Vagina (tissue), 2 donors: Measurements from ENCODE around the gene ODAPH. TPM values are rescaled to one million over a fixed set of nuclear protein-coding genes. Genes with fewer than 3 reads are reported as not detected.
A peak's percentile ranks its signal among the peaks of the same experiment; 100 is the strongest.
"Not testable (repeated sequence)": the region's sequence is repeated elsewhere in the genome, so short reads cannot be mapped to it uniquely, and the experiment has no call there.

Experiments
- DNase-seq, 2 donors: peaks; one replicate each; pipeline ENCODE4 v3.0.0-alpha.2; 2017; ENCODE audit errors: extremely low spot score in 2 of 2
- H3K27ac ChIP-seq: fragments of 200-600 bp; sonication (generic); one replicate; pipeline ENCODE4 v1.5.1; 2019
- H3K27me3 ChIP-seq: fragments of 200-600 bp; sonication (generic); one replicate; pipeline ENCODE4 v1.5.1; 2019
- H3K36me3 ChIP-seq, 2 donors: fragments of 200-600 bp; sonication (generic); one replicate each; pipeline ENCODE4 v1.5.1; 2017 to 2019
- H3K4me1 ChIP-seq: fragments of 200-600 bp; sonication (generic); one replicate; pipeline ENCODE4 v1.5.1; 2019
- H3K4me3 ChIP-seq, 2 donors: fragments of 200-600 bp; sonication (generic); 1 replicate in 1 of 2; 2 replicates in 1 of 2; pipeline ENCODE4 v1.5.1; 2016 to 2019
- H3K9me3 ChIP-seq: fragments of 200-600 bp; sonication (generic); one replicate; pipeline ENCODE4 v1.5.1; 2019
- CTCF ChIP-seq, 3 experiments: fragments of 450-650 bp in 2 of 3; fragments of 200-600 bp in 1 of 3; sonication (generic) in 1 of 3; IDR thresholded peaks; one replicate each; pipeline ENCODE4 v1.5.1; 2017 to 2019; ENCODE audit warnings: antibody characterized with exemption in 3 of 3, mild to moderate bottlenecking in 2 of 3, moderate library complexity in 2 of 3
- POLR2A ChIP-seq, 2 donors: fragments of 450-650 bp; IDR thresholded peaks; one replicate each; pipeline ENCODE4 v1.6.1; 2017; ENCODE audit warnings: antibody characterized with exemption in 2 of 2, mild to moderate bottlenecking in 2 of 2, moderate library complexity in 2 of 2
- POLR2AphosphoS5 ChIP-seq, 2 donors: sonication (generic); formaldehyde crosslinking; IDR thresholded peaks; one replicate each; pipeline ENCODE4 v1.9.0; 2017; ENCODE audit warnings: antibody characterized with exemption in 2 of 2, mild to moderate bottlenecking in 2 of 2, low read depth in 1 of 2; ENCODE audit not compliant: insufficient read depth in 1 of 2
- intact Hi-C: fragments of 100-400 bp; cut with DNase I; formaldehyde crosslinking; loops from one replicate; pipeline ENCODE4 v1.15.1; 2023
- total RNA-seq: library from RNA; depleted of rRNA; stranded (reverse); fragments of >200 nt; gene quantifications from one replicate; pipeline ENCODE4 v1.2.3, GENCODE V29; 2016

Gene ODAPH
- total RNA-seq, 1 donor from 2014 or later, result not detected

GRCh38 chr4:75514131-75514948 lies 41.5 kb upstream of the ODAPH start, which contains the start of the genes RCHY1 and THAP6:
Gene RCHY1 (minus strand): TSS chr4:75514403. CDS start chr4:75514286, 117 bp downstream.
Gene THAP6 (plus strand): TSS chr4:75514473. CDS start chr4:75515453, 980 bp downstream.
- Histone ChIP-seq H3K9me3 (no peaks in the 10 kb centered on the region), H3K27me3 (no peaks in the 10 kb centered on the region), H3K27ac (peak within 1 kb of the TSS; percentile 98), H3K36me3 (peaks cover 0 to 13% of the 10 kb centered on the region in 2 donors), H3K4me1 (peaks cover 58% of the 10 kb centered on the region), H3K4me3 (peak within 1 kb of the TSS; percentile 79 to 93)
- TF ChIP-seq POLR2AphosphoS5 (IDR thresholded peaks at IDR 0.05; ENCODE audit: insufficient read depth in 1 of 2, low read depth in 1 of 2), result peak; percentile 97 to 98
- TF ChIP-seq CTCF (IDR thresholded peaks at IDR 0.05), result no peak
- peak in 1 of 2 donors; percentile 43 for TF ChIP-seq POLR2A (IDR thresholded peaks at IDR 0.05)
- peak; percentile 94 to 97 for DNase-seq
- intact Hi-C loops, result no loop called here

- Histone ChIP-seq H3K36me3 (peaks cover 0 to 13% of the 10 kb centered on the region in 2 donors), H3K27me3 (no peaks in the 10 kb centered on the region), H3K4me3 (peak overlapping the region; percentile 79 to 93), H3K27ac (peak overlapping the region; percentile 98), H3K9me3 (no peaks in the 10 kb centered on the region), H3K4me1 (peaks cover 50% of the 10 kb centered on the region)
- intact Hi-C loops, result no loop called here
- no peak for TF ChIP-seq POLR2A (IDR thresholded peaks at IDR 0.05)
- TF ChIP-seq POLR2AphosphoS5 (IDR thresholded peaks at IDR 0.05; ENCODE audit: insufficient read depth in 1 of 2, low read depth in 1 of 2), result no peak
- TF ChIP-seq CTCF (IDR thresholded peaks at IDR 0.05), result no peak
- DNase-seq, result no peak
Observed at GRCh38 chr4:75514949-75515612, 40.8 kb upstream of the ODAPH start.

- no peak for DNase-seq
- H3K4me3 ChIP-seq, result no peak overlapping the region
- H3K27me3 ChIP-seq, result no peaks in the 10 kb centered on the region
- H3K36me3 ChIP-seq, result peaks cover 0 to 13% of the 10 kb centered on the region in 2 donors
- no peaks in the 10 kb centered on the region for H3K9me3 ChIP-seq
- intact Hi-C loops, result no loop called here
- TF ChIP-seq POLR2AphosphoS5 (IDR thresholded peaks at IDR 0.05; ENCODE audit: insufficient read depth in 1 of 2, low read depth in 1 of 2) (no peak), CTCF (IDR thresholded peaks at IDR 0.05) (no peak), POLR2A (IDR thresholded peaks at IDR 0.05) (no peak)
- peaks cover 39% of the 10 kb centered on the region for H3K4me1 ChIP-seq
- no peak overlapping the region for H3K27ac ChIP-seq
Observed at GRCh38 chr4:75516144-75516543, 39.7 kb upstream of the ODAPH start.

GRCh38 chr4:75519452-75519851 lies 36.4 kb upstream of the ODAPH start:
- Histone ChIP-seq H3K36me3 (peaks cover 0 to 28% of the 10 kb centered on the region in 2 donors), H3K4me1 (peaks cover 14% of the 10 kb centered on the region)
- H3K4me3 ChIP-seq, H3K9me3 ChIP-seq, intact Hi-C loops, H3K27ac ChIP-seq, H3K27me3 ChIP-seq, DNase-seq: not testable (repeated sequence)

GRCh38 chr4:75525086-75525485 lies 30.8 kb upstream of the ODAPH start:
- no peak for DNase-seq
- Histone ChIP-seq H3K36me3 (peaks cover 0 to 50% of the 10 kb centered on the region in 2 donors), H3K4me1 (no peaks in the 10 kb centered on the region), H3K27ac (no peak overlapping the region), H3K27me3 (no peaks in the 10 kb centered on the region), H3K4me3 (no peak overlapping the region), H3K9me3 (no peaks in the 10 kb centered on the region)
- TF ChIP-seq CTCF (IDR thresholded peaks at IDR 0.05) (no peak), POLR2AphosphoS5 (IDR thresholded peaks at IDR 0.05; ENCODE audit: insufficient read depth in 1 of 2, low read depth in 1 of 2) (no peak), POLR2A (IDR thresholded peaks at IDR 0.05) (no peak)
- intact Hi-C loops, result no loop called here
